22Rv1 (cell line): ENCODE data around the gene CDC42BPG.

Experiments used
- H3K27ac ChIP-seq: fragments of 450-650 bp; 2 replicates; pipeline ENCODE4 v1.5.1; 2017
- CTCF ChIP-seq: fragments of 450-650 bp; IDR thresholded peaks from 2 replicates; pipeline ENCODE4 v1.5.1; 2017; ENCODE audit warnings: mild to moderate bottlenecking
- ZFX ChIP-seq: fragments of 450-650 bp; IDR thresholded peaks from 2 replicates; pipeline ENCODE4 v1.6.1; 2017; ENCODE audit warnings: antibody characterized with exemption, borderline replicate concordance

The CDC42BPG gene

GRCh38 chr11:64839887-64840782 lies 4.3 kb downstream of the CDC42BPG start:
- TF ChIP-seq ZFX (no peak), CTCF (no peak)
- H3K27ac ChIP-seq = no peak overlapping the region

GRCh38 chr11:64839335-64839734 lies 5.1 kb downstream of the CDC42BPG start:
- TF ChIP-seq ZFX = no peak
- no peak overlapping the region for H3K27ac ChIP-seq

GRCh38 chr11:64838600-64839334 lies 5.7 kb downstream of the CDC42BPG start:
- no peak overlapping the region for H3K27ac ChIP-seq
- TF ChIP-seq CTCF (no peak), ZFX (no peak)

- H3K27ac ChIP-seq = no peak overlapping the region
- no peak for TF ChIP-seq ZFX
- TF ChIP-seq CTCF = no peak
These were observed 6.5 kb downstream of the CDC42BPG start for GRCh38 chr11:64837887-64838351.

- TF ChIP-seq CTCF = no peak
- TF ChIP-seq ZFX = no peak
- no peak overlapping the region for H3K27ac ChIP-seq
These were observed 7.9 kb downstream of the CDC42BPG start for GRCh38 chr11:64836448-64837072.

- TF ChIP-seq CTCF = no peak
- TF ChIP-seq ZFX = no peak
- H3K27ac ChIP-seq = no peak overlapping the region
These were observed 8.6 kb downstream of the CDC42BPG start for GRCh38 chr11:64835616-64836447.
